Keratinocyte (primary cell): ENCODE measurements around the gene KIF13A. TPM values are rescaled to one million over a fixed set of nuclear protein-coding genes. Genes with fewer than 3 reads are reported as not detected.

Source experiments
- DNase-seq: peaks from one replicate; pipeline ENCODE4 v3.0.0-alpha.2; 2011; ENCODE audit warnings: low read depth, missing footprints, low spot score
- FAIRE-seq: peaks from 2 replicates; lab custom pipeline; 2011; peaks lifted over from hg19 to GRCh38; lab: Jason Lieb, UNC
- H2AFZ ChIP-seq: 2 replicates; pipeline ENCODE4 v1.6.0; 2012; ENCODE audit warnings: low read length, control low read depth, inconsistent platforms; ENCODE audit not compliant: control insufficient read depth
- H3K27ac ChIP-seq: 2 replicates; pipeline ENCODE4 v1.5.1; 2011; ENCODE audit warnings: low read length; ENCODE audit not compliant: control insufficient read depth, insufficient read depth
- H3K27me3 ChIP-seq: 3 replicates; pipeline ENCODE4 v1.6.0; 2011; ENCODE audit warnings: low read length; ENCODE audit not compliant: control insufficient read depth, insufficient read depth; ENCODE audit errors: extremely low read depth
- H3K36me3 ChIP-seq, 2 experiments: 2 replicates in 1 of 2; 3 replicates in 1 of 2; pipeline ENCODE4 v1.5.1; 2011; ENCODE audit warnings: low read length in 2 of 2, mild to moderate bottlenecking in 1 of 2; ENCODE audit not compliant: control insufficient read depth in 2 of 2, insufficient read depth in 2 of 2; ENCODE audit errors: extremely low read depth in 1 of 2
- H3K4me1 ChIP-seq: 3 replicates; pipeline ENCODE4 v1.5.1; 2011; ENCODE audit warnings: low read length; ENCODE audit not compliant: control insufficient read depth, insufficient read depth; ENCODE audit errors: extremely low read depth
- H3K4me2 ChIP-seq: 3 replicates; pipeline ENCODE4 v1.6.0; 2011; ENCODE audit warnings: low read depth, low read length; ENCODE audit not compliant: control insufficient read depth, insufficient read depth; ENCODE audit errors: extremely low read depth
- H3K4me3 ChIP-seq, 3 experiments: fragments of 200-600 bp in 1 of 3; sonication (generic) in 1 of 3; 2 replicates in 2 of 3; 3 replicates in 1 of 3; pipeline ENCODE4 v1.5.1; 2011 to 2016; ENCODE audit warnings: low read length in 3 of 3, mild to moderate bottlenecking in 3 of 3, control low read depth in 2 of 3, inconsistent platforms in 1 of 3, low read depth in 1 of 3, mixed read lengths in 1 of 3, mixed run types in 1 of 3, moderate library complexity in 1 of 3; ENCODE audit not compliant: control insufficient read depth in 2 of 3, insufficient read depth in 2 of 3; ENCODE audit errors: extremely low read depth in 1 of 3
- H3K79me2 ChIP-seq: 2 replicates; pipeline ENCODE4 v1.6.0; 2012; ENCODE audit warnings: low read length; ENCODE audit not compliant: control insufficient read depth, insufficient read depth
- H3K9ac ChIP-seq: 3 replicates; pipeline ENCODE4 v1.6.0; 2011; ENCODE audit warnings: low read length; ENCODE audit not compliant: control insufficient read depth, insufficient read depth; ENCODE audit errors: extremely low read depth
- H3K9me1 ChIP-seq: 3 replicates; pipeline ENCODE4 v1.6.0; 2011; ENCODE audit warnings: low read length; ENCODE audit not compliant: control insufficient read depth, insufficient read depth; ENCODE audit errors: extremely low read depth
- H3K9me3 ChIP-seq: 2 replicates; pipeline ENCODE4 v1.5.1; 2012; ENCODE audit warnings: low read depth, low read length; ENCODE audit not compliant: control insufficient read depth
- H4K20me1 ChIP-seq: 3 replicates; pipeline ENCODE4 v1.6.0; 2011; ENCODE audit warnings: low read length; ENCODE audit not compliant: control insufficient read depth, insufficient read depth; ENCODE audit errors: extremely low read depth
- CTCF ChIP-seq, 3 experiments: IDR thresholded peaks in 1 of 3; conservative IDR thresholded peaks in 1 of 3; optimal IDR thresholded peaks in 1 of 3; 2 replicates in 2 of 3; 3 replicates in 1 of 3; pipeline versions ENCODE3 to v1.5.1; 2011; ENCODE audit warnings: low read length in 3 of 3, mild to moderate bottlenecking in 3 of 3, moderate library complexity in 2 of 3, control low read depth in 1 of 3, inconsistent platforms in 1 of 3; ENCODE audit not compliant: insufficient read depth in 2 of 3; ENCODE audit errors: extremely low read depth in 1 of 3
- EZH2 ChIP-seq: IDR thresholded peaks from one replicate; pipeline ENCODE4 v1.6.1; 2012; ENCODE audit warnings: inconsistent platforms, mild to moderate bottlenecking, low read length, moderate library complexity
- dilution Hi-C: fragments of 300-500 bp; cut with MboI; formaldehyde crosslinking; loops from one replicate; pipeline ENCODE4 v1.7.0; 2020; ENCODE audit warnings: low sequenced_read_pairs; ENCODE audit not compliant: extremely low pct_ligation_motif_present
- polyA plus RNA-seq, 5 experiments: library from polyadenylated mRNA; depleted of rRNA in 3 of 5; stranded (reverse) in 3 of 5; stranded (forward) in 1 of 5; unstranded in 1 of 5; fragments of >200 nt; gene quantifications; 1 replicate in 1 of 5; 2 replicates in 3 of 5; 3 replicates in 1 of 5; pipeline versions ENCODE4 v1.2.1 to v1.2.3, GENCODE V29; 2011 to 2012; ENCODE audit warnings: missing spikeins in 2 of 5, low read depth in 1 of 5, low replicate concordance in 1 of 5

KIF13A gene
- polyA plus RNA-seq, 1 donor (not counting 4 experiments of a cell fraction or from before 2014, with no cell fraction given): 96.2 TPM

GRCh38 chr6:17798477-17799154 lies 188.8 kb downstream of the KIF13A start:
- dilution Hi-C loops: no loop called here
- Histone ChIP-seq H2AFZ (no peak overlapping the region), H3K9me3 (no peaks in the 10 kb centered on the region), H3K4me1 (no peaks in the 10 kb centered on the region), H3K27ac (no peak overlapping the region), H3K4me3 (no peak overlapping the region), H3K4me2 (no peak overlapping the region), H3K27me3 (no peaks in the 10 kb centered on the region), H3K79me2 (no peaks in the 10 kb centered on the region), H4K20me1 (no peaks in the 10 kb centered on the region), H3K9me1 (no peaks in the 10 kb centered on the region), H3K9ac (no peak overlapping the region), H3K36me3 (peaks cover 40 to 58% of the 10 kb centered on the region in 2 experiments)
- DNase-seq (no peak), FAIRE-seq (no peak)
- no peak for TF ChIP-seq CTCF (optimal IDR thresholded peaks at IDR 0.05 in 1 of 3, IDR thresholded peaks at IDR 0.05 in 1 of 3, conservative IDR thresholded peaks at IDR 0.05 in 1 of 3; ENCODE audit: extremely low read depth in 1 of 3, insufficient read depth in 2 of 3, low read length in 3 of 3)
- no peak for TF ChIP-seq EZH2

GRCh38 chr6:17790489-17790888 lies 196.9 kb downstream of the KIF13A start:
- H3K4me2 ChIP-seq: no peak overlapping the region
- no peak for DNase-seq
- no peaks in the 10 kb centered on the region for H4K20me1 ChIP-seq
- no peaks in the 10 kb centered on the region for H3K79me2 ChIP-seq
- dilution Hi-C loops: no loop called here
- H3K4me3 ChIP-seq: no peak overlapping the region
- no peak overlapping the region for H3K9ac ChIP-seq
- peaks cover 31 to 60% of the 10 kb centered on the region in 2 experiments for H3K36me3 ChIP-seq
- FAIRE-seq: no peak
- H3K27ac ChIP-seq: no peak overlapping the region
- H3K27me3 ChIP-seq: no peaks in the 10 kb centered on the region
- H3K9me1 ChIP-seq: no peaks in the 10 kb centered on the region
- H2AFZ ChIP-seq: no peak overlapping the region
- TF ChIP-seq CTCF (optimal IDR thresholded peaks at IDR 0.05 in 1 of 3, IDR thresholded peaks at IDR 0.05 in 1 of 3, conservative IDR thresholded peaks at IDR 0.05 in 1 of 3; ENCODE audit: extremely low read depth in 1 of 3, insufficient read depth in 2 of 3, low read length in 3 of 3) (no peak), EZH2 (no peak)
- no peaks in the 10 kb centered on the region for H3K9me3 ChIP-seq
- no peaks in the 10 kb centered on the region for H3K4me1 ChIP-seq
